Right lobe of liver (tissue), 6 donors: ENCODE measurements around the gene RNF20. TPM values are rescaled to one million over a fixed set of nuclear protein-coding genes. Genes with fewer than 3 reads are reported as not detected.

Experiments
- ATAC-seq, 4 donors: fragments of 200-7000 bp; cut with Tn5 transposase; one replicate each; pipeline ENCODE4 v1.9.1; 2020; ENCODE audit warnings: mild to moderate bottlenecking in 4 of 4, moderate library complexity in 4 of 4
- DNase-seq, 3 donors: peaks; one replicate each; pipeline ENCODE4 v3.0.0-alpha.2; 2020
- H3K27ac ChIP-seq, 3 donors: fragments of 200-600 bp; one replicate each; pipeline ENCODE4 v1.8.0; 2022
- H3K27me3 ChIP-seq, 2 donors: fragments of 200-600 bp; one replicate each; pipeline ENCODE4 v1.8.0; 2022
- H3K36me3 ChIP-seq, 4 donors: fragments of 200-600 bp; sonication (generic) in 1 of 4; one replicate each; pipeline versions ENCODE4 v1.5.1 to v1.8.0; 2017 to 2022; ENCODE audit warnings: control low read depth in 1 of 4
- H3K4me1 ChIP-seq, 4 donors: fragments of 200-600 bp; sonication (generic) in 1 of 4; one replicate each; pipeline versions ENCODE4 v1.5.1 to v1.8.0; 2017 to 2022; ENCODE audit warnings: control low read depth in 1 of 4
- H3K4me3 ChIP-seq, 3 donors: fragments of 200-600 bp; one replicate each; pipeline ENCODE4 v1.8.0; 2022
- H3K9me3 ChIP-seq, 4 donors: fragments of 200-600 bp; sonication (generic) in 1 of 4; one replicate each; pipeline versions ENCODE4 v1.5.1 to v1.8.0; 2017 to 2022; ENCODE audit warnings: control low read depth in 1 of 4
- POLR2A ChIP-seq: fragments of 450-650 bp; IDR thresholded peaks from one replicate; pipeline ENCODE4 v1.6.1; 2017; ENCODE audit warnings: antibody characterized with exemption, mild to moderate bottlenecking
- whole genome bisulfite sequencing: methylation state at CpG from one replicate; pipeline ENCODE4 v1.1.6; 2018; ENCODE audit warnings: low coverage, low lambda C conversion rate; ENCODE audit not compliant: insufficient coverage; ENCODE audit errors: missing lambda C conversion rate; 5-methylcytosine and 5-hydroxymethylcytosine counted together
- intact Hi-C, 2 donors: fragments of 100-400 bp; cut with DNase I; formaldehyde crosslinking; loops; one replicate each; pipeline versions ENCODE4 v1.11.2 to v1.14.1; 2022
- small RNA-seq, 2 experiments: library from RNA; depleted of rRNA; stranded (forward); fragments of <200 nt; gene quantifications; one replicate each; pipeline ENCODE3, GENCODE V24; 2016
- total RNA-seq, 6 experiments: library from RNA; depleted of rRNA in 2 of 6; stranded (reverse); fragments of >200 nt in 2 of 6; fragmentation: NEBNext Ultra II Directional in 3 of 6; extraction: Animal tissue kit (Norgen Biotek cat#: 25700) in 3 of 6; gene quantifications; one replicate each; pipeline versions ENCODE4 v1.1.0 to v1.2.4, GENCODE V29; 2016 to 2023
- TF ChIP-seq, protein P1 (sequence below), 4 donors: fragments of 200-600 bp in 3 of 4; fragments of 450-650 bp in 1 of 4; IDR thresholded peaks; one replicate each; pipeline versions ENCODE4 v1.5.1 to v1.8.0; 2016 to 2022; ENCODE audit warnings: antibody characterized with exemption in 4 of 4, mild to moderate bottlenecking in 2 of 4
- donor health status: DM: no; HTN: yes; CAD: no.
- donor health status: DM: no; HTN: no; CAD: no.
- donor health status: DM: no; HTN: no; CAD: no.
- donor health status: DM: no; HTN: yes; CAD: no.
- donor health status: DM: no; HTN: yes; CAD: no.

RNF20 gene
- total RNA-seq, 6 experiments from 2014 or later = 8.7 to 19.8 (median 16.1) TPM

GRCh38 chr9:101601904-101602765 lies 68.5 kb downstream of the RNF20 start:
- H3K27me3 ChIP-seq = no peaks in the 10 kb centered on the region
- 7% methylated on average over 10 of the region's 11 CpGs for WGBS
- H3K27ac ChIP-seq = no peak overlapping the region
- no peaks in the 10 kb centered on the region for H3K9me3 ChIP-seq
- H3K4me3 ChIP-seq = no peak overlapping the region
- peaks cover 0 to 24% (median 0%) of the 10 kb centered on the region in 4 donors for H3K4me1 ChIP-seq
- ATAC-seq = peak; percentile 74 to 79 (median 76)
- TF ChIP-seq POLR2A = no peak
- TF ChIP-seq, protein P1, sequence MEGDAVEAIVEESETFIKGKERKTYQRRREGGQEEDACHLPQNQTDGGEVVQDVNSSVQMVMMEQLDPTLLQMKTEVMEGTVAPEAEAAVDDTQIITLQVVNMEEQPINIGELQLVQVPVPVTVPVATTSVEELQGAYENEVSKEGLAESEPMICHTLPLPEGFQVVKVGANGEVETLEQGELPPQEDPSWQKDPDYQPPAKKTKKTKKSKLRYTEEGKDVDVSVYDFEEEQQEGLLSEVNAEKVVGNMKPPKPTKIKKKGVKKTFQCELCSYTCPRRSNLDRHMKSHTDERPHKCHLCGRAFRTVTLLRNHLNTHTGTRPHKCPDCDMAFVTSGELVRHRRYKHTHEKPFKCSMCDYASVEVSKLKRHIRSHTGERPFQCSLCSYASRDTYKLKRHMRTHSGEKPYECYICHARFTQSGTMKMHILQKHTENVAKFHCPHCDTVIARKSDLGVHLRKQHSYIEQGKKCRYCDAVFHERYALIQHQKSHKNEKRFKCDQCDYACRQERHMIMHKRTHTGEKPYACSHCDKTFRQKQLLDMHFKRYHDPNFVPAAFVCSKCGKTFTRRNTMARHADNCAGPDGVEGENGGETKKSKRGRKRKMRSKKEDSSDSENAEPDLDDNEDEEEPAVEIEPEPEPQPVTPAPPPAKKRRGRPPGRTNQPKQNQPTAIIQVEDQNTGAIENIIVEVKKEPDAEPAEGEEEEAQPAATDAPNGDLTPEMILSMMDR (IDR thresholded peaks at IDR 0.05) = peak; percentile 62 to 70 (median 68)
- intact Hi-C loops = loop anchor here in 1 of 2 donors (10.0 kb wide), 1 partner anchor 123 kb away; no protein-coding TSS in a partner anchor
- H3K36me3 ChIP-seq = no peaks in the 10 kb centered on the region
- no peak for DNase-seq

GRCh38 chr9:101604296-101604695 lies 70.6 kb downstream of the RNF20 start:
- Histone ChIP-seq H3K27ac (no peak overlapping the region), H3K27me3 (no peaks in the 10 kb centered on the region), H3K9me3 (no peaks in the 10 kb centered on the region), H3K36me3 (no peaks in the 10 kb centered on the region), H3K4me3 (no peak overlapping the region), H3K4me1 (peaks cover 0 to 27% (median 0%) of the 10 kb centered on the region in 4 donors)
- DNase-seq (no peak), ATAC-seq (no peak)
- WGBS = 61% methylated on average over 2 of the region's 2 CpGs
- intact Hi-C loops = loop anchor here in 1 of 2 donors (10.0 kb wide), 1 partner anchor 121 kb away; no protein-coding TSS in a partner anchor
- TF ChIP-seq, protein P1 (IDR thresholded peaks at IDR 0.05) = no peak
- TF ChIP-seq POLR2A = no peak

DNA sequence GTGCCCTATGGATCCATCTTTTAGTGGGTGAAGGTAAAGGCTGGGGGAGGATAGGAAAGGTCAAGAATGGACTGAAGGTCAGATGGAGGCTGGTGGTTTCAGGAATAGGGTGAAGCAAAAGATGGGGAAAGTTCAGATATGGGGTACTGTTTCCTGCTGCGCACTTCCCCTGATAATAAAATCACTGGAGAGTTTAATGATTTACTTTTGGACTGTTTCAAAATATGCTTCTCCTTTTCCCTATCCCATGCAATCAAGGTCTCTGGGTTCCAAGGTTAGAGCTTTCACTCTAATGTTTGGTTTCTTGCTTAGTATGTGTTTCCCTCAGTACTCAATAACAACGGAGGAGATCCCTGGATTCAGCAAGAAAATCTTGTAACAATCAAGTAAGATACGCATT lies 71.9 kb downstream of the RNF20 start:
- H3K36me3 ChIP-seq = no peaks in the 10 kb centered on the region
- TF ChIP-seq POLR2A = no peak
- TF ChIP-seq, protein P1 (IDR thresholded peaks at IDR 0.05) = no peak
- intact Hi-C loops = loop anchor here in 1 of 2 donors (10.0 kb wide), 1 partner anchor 119 kb away; no protein-coding TSS in a partner anchor
- DNase-seq = no peak
- no peaks in the 10 kb centered on the region for H3K27me3 ChIP-seq
- H3K4me3 ChIP-seq = peak overlapping the region; percentile 13 to 39 (median 30)
- peak overlapping the region in 2 of 3 donors; percentile 69 to 75 for H3K27ac ChIP-seq
- H3K4me1 ChIP-seq = peaks cover 0 to 27% (median 0%) of the 10 kb centered on the region in 4 donors
- WGBS = 24% methylated on average over 3 of the region's 3 CpGs
- ATAC-seq = peak; percentile 79 to 89 (median 84)
- H3K9me3 ChIP-seq = no peaks in the 10 kb centered on the region

Small RNA genes within 50 kb of the gene (small RNA-seq; reads per million reads assigned to genes)
- gene AL353621.1 = 0 reads per million in 2 experiments

Other genes with a start within 250 kb of the RNF20 start
- 100 to 1,000 TPM; 223 to 648 (median 507) TPM for gene BAAT, start 148.8 kb upstream of the RNF20 start, total RNA-seq
- gene MRPL50, start 135.2 kb upstream of the RNF20 start, total RNA-seq = 1 to 10 TPM; 4.6 to 8.7 (median 6.7) TPM
- 1 to 10 TPM; 5.7 to 9.7 (median 8.2) TPM for gene ZNF189, start 135.0 kb upstream of the RNF20 start, total RNA-seq
- 1,000 to 10,000 TPM; 2,876 to 4,505 (median 3,144) TPM for gene ALDOB, start 98.1 kb upstream of the RNF20 start, total RNA-seq
- gene PPP3R2, start 61.1 kb downstream of the RNF20 start, total RNA-seq = not detected
- gene GRIN3A, start 204.8 kb downstream of the RNF20 start, total RNA-seq = under 1 TPM in 5 of 6 experiments, not detected in 1; 0.05 to 0.44 (median 0.09) TPM